Natural killer cell treated with Interleukin-12 subunit alpha and Interleukin-12 subunit beta and Interleukin-15 and Interleukin-18, amount 100 ng/mL, for 72 hours (primary cell): ENCODE data around the gene SIL1. TPM values are rescaled to one million over a fixed set of nuclear protein-coding genes. Genes with fewer than 3 reads are reported as not detected.
"Not testable (repeated sequence)": the region's sequence is repeated elsewhere in the genome, so short reads cannot be mapped to it uniquely, and the experiment has no call there.

Experiments used
- ATAC-seq, 2 donors: fragments of 150-1000 bp; cut with Tn5 transposase in 1 of 2; sonication (Bioruptor Pico), chemical (Tn5 transposase) in 1 of 2; 2 replicates each; pipeline ENCODE4 v1.10.0; 2021
- DNase-seq: peaks from one replicate; pipeline ENCODE4 v3.0.0; 2022; ENCODE audit warnings: low spot score
- H3K27ac Mint-ChIP-seq, 2 donors: 1 replicate in 1 of 2; 2 replicates in 1 of 2; pipeline ENCODE4 v1.8.0; 2022; ENCODE audit warnings: mixed read lengths in 2 of 2, mild to moderate bottlenecking in 1 of 2, moderate library complexity in 1 of 2
- H3K27me3 Mint-ChIP-seq, 2 donors: 1 replicate in 1 of 2; 2 replicates in 1 of 2; pipeline ENCODE4 v1.8.0; 2022; ENCODE audit warnings: mixed read lengths in 2 of 2
- H3K36me3 Mint-ChIP-seq: one replicate; pipeline ENCODE4 v1.8.0; 2022; ENCODE audit warnings: mixed read lengths
- H3K4me1 Mint-ChIP-seq, 2 donors: 1 replicate in 1 of 2; 2 replicates in 1 of 2; pipeline ENCODE4 v1.8.0; 2022; ENCODE audit warnings: low read depth in 2 of 2, mixed read lengths in 2 of 2, mild to moderate bottlenecking in 1 of 2
- H3K4me3 Mint-ChIP-seq: one replicate; pipeline ENCODE4 v1.8.0; 2022; ENCODE audit warnings: mixed read lengths
- H3K9me3 Mint-ChIP-seq: 2 replicates; pipeline ENCODE4 v1.8.0; 2022; ENCODE audit warnings: mixed read lengths
- total RNA-seq, 2 donors: library from RNA; stranded (reverse); gene quantifications; one replicate each; pipeline ENCODE4 v1.2.3, GENCODE V29; 2022

Gene SIL1
- total RNA-seq, 2 donors from 2014 or later: 33.1 to 34.6 TPM

- peaks cover 0 to 6% of the 10 kb centered on the region in 2 donors for H3K4me1 Mint-ChIP-seq
- no peak overlapping the region for H3K27ac Mint-ChIP-seq
- peaks cover 3% of the 10 kb centered on the region for H3K9me3 Mint-ChIP-seq
- no peaks in the 10 kb centered on the region for H3K27me3 Mint-ChIP-seq
- H3K4me3 Mint-ChIP-seq: no peak overlapping the region
- DNase-seq (no peak), ATAC-seq (no peak)
- H3K36me3 Mint-ChIP-seq: no peaks in the 10 kb centered on the region
These were observed 82.0 kb downstream of the SIL1 start for GRCh38 chr5:139116100-139116655.

GRCh38 chr5:139113892-139114291, 84.3 kb downstream of the SIL1 start:
- Mint-ChIP-seq H3K4me1 (peaks cover 0 to 8% of the 10 kb centered on the region in 2 donors), H3K27me3 (no peaks in the 10 kb centered on the region), H3K36me3 (no peaks in the 10 kb centered on the region), H3K9me3 (peaks cover 3% of the 10 kb centered on the region), H3K27ac (no peak overlapping the region), H3K4me3 (no peak overlapping the region)
- ATAC-seq (no peak), DNase-seq (no peak)

- not testable (repeated sequence) for H3K4me3 Mint-ChIP-seq, H3K27me3 Mint-ChIP-seq, H3K36me3 Mint-ChIP-seq, H3K4me1 Mint-ChIP-seq, DNase-seq, H3K27ac Mint-ChIP-seq, ATAC-seq, H3K9me3 Mint-ChIP-seq
These were observed 85.8 kb downstream of the SIL1 start for GRCh38 chr5:139112362-139112761.

- peaks cover 0 to 8% of the 10 kb centered on the region in 2 donors for H3K4me1 Mint-ChIP-seq
- H3K27ac Mint-ChIP-seq: no peak overlapping the region
- ATAC-seq (peak in 1 of 2 donors; percentile 24), DNase-seq (no peak)
- no peak overlapping the region for H3K4me3 Mint-ChIP-seq
- peaks cover 3% of the 10 kb centered on the region for H3K9me3 Mint-ChIP-seq
- no peaks in the 10 kb centered on the region for H3K36me3 Mint-ChIP-seq
- no peaks in the 10 kb centered on the region for H3K27me3 Mint-ChIP-seq
These were observed 87.5 kb downstream of the SIL1 start for GRCh38 chr5:139110526-139111168.

GRCh38 chr5:139108063-139108824, 89.9 kb downstream of the SIL1 start:
- Mint-ChIP-seq H3K9me3 (peaks cover under 1% of the 10 kb centered on the region), H3K27me3 (no peaks in the 10 kb centered on the region), H3K36me3 (no peaks in the 10 kb centered on the region), H3K27ac (no peak overlapping the region), H3K4me1 (peaks cover 0 to 5% of the 10 kb centered on the region in 2 donors), H3K4me3 (no peak overlapping the region)
- DNase-seq: no peak
- no peak for ATAC-seq

GRCh38 chr5:139105621-139106071, 92.5 kb downstream of the SIL1 start:
- DNase-seq: no peak
- Mint-ChIP-seq H3K4me3 (no peak overlapping the region), H3K36me3 (no peaks in the 10 kb centered on the region), H3K9me3 (no peaks in the 10 kb centered on the region), H3K27me3 (no peaks in the 10 kb centered on the region), H3K27ac (no peak overlapping the region), H3K4me1 (no peaks in the 10 kb centered on the region)
- no peak for ATAC-seq

GRCh38 chr5:139104577-139105276, 93.4 kb downstream of the SIL1 start:
- Mint-ChIP-seq H3K27me3 (no peaks in the 10 kb centered on the region), H3K9me3 (no peaks in the 10 kb centered on the region), H3K4me1 (no peaks in the 10 kb centered on the region), H3K27ac (no peak overlapping the region), H3K4me3 (no peak overlapping the region), H3K36me3 (no peaks in the 10 kb centered on the region)
- DNase-seq (no peak), ATAC-seq (no peak)

GRCh38 chr5:139103762-139104161, 94.4 kb downstream of the SIL1 start:
- no peak for DNase-seq
- H3K27ac Mint-ChIP-seq: no peak overlapping the region
- no peaks in the 10 kb centered on the region for H3K27me3 Mint-ChIP-seq
- H3K4me1 Mint-ChIP-seq: no peaks in the 10 kb centered on the region
- no peak overlapping the region for H3K4me3 Mint-ChIP-seq
- no peaks in the 10 kb centered on the region for H3K9me3 Mint-ChIP-seq
- no peak for ATAC-seq
- no peaks in the 10 kb centered on the region for H3K36me3 Mint-ChIP-seq

- H3K27ac Mint-ChIP-seq: no peak overlapping the region
- ATAC-seq (peak in 1 of 2 donors; percentile 20), DNase-seq (no peak)
- no peaks in the 10 kb centered on the region for H3K27me3 Mint-ChIP-seq
- H3K9me3 Mint-ChIP-seq: no peaks in the 10 kb centered on the region
- no peaks in the 10 kb centered on the region for H3K4me1 Mint-ChIP-seq
- no peak overlapping the region for H3K4me3 Mint-ChIP-seq
- no peaks in the 10 kb centered on the region for H3K36me3 Mint-ChIP-seq
These were observed 97.3 kb downstream of the SIL1 start for GRCh38 chr5:139100825-139101224.

GRCh38 chr5:139094154-139095131, 103.7 kb downstream of the SIL1 start:
- ATAC-seq: peak in 1 of 2 donors; percentile 74
- Mint-ChIP-seq H3K9me3 (no peaks in the 10 kb centered on the region), H3K4me1 (peaks cover 13% of the 10 kb centered on the region in 2 donors), H3K36me3 (no peaks in the 10 kb centered on the region), H3K27me3 (no peaks in the 10 kb centered on the region), H3K4me3 (peak overlapping the region; percentile 45), H3K27ac (peak overlapping the region; percentile 20 to 58)
- no peak for DNase-seq

- Mint-ChIP-seq H3K4me1 (peaks cover 18 to 26% of the 10 kb centered on the region in 2 donors), H3K27ac (no peak overlapping the region), H3K27me3 (no peaks in the 10 kb centered on the region), H3K4me3 (no peak overlapping the region), H3K9me3 (no peaks in the 10 kb centered on the region), H3K36me3 (no peaks in the 10 kb centered on the region)
- ATAC-seq: no peak
- DNase-seq: no peak
These were observed 105.3 kb downstream of the SIL1 start for GRCh38 chr5:139092741-139093343.

- Mint-ChIP-seq H3K36me3 (no peaks in the 10 kb centered on the region), H3K27ac (no peak overlapping the region), H3K9me3 (no peaks in the 10 kb centered on the region), H3K4me1 (peaks cover 18 to 27% of the 10 kb centered on the region in 2 donors), H3K4me3 (no peak overlapping the region), H3K27me3 (no peaks in the 10 kb centered on the region)
- ATAC-seq (no peak), DNase-seq (no peak)
These were observed 106.6 kb downstream of the SIL1 start for GRCh38 chr5:139091439-139092156.
